OCI-LY7 (cell line): ENCODE measurements around the gene TNFRSF1A. TPM values are rescaled to one million over a fixed set of nuclear protein-coding genes. Genes with fewer than 3 reads are reported as not detected.
A peak's percentile ranks its signal among the peaks of the same experiment; 100 is the strongest.

Source experiments
- BruUV-seq: library from RNA; stranded (reverse); fragments of 400-500 nt; replicated peaks from 2 replicates; lab custom pipeline; 2021; lab: Mats Ljungman, UMichigan
- CTCF ChIA-PET: fragments of 300-600 bp; sonication (Branson Sonifier 250); formaldehyde crosslinking; loops from one replicate; lab custom pipeline; 2022; ENCODE audit warnings: antibody characterized with exemption; ENCODE audit not compliant: unreplicated experiment; lab: Charles Lee
- POLR2A ChIA-PET: fragments of 300-600 bp; sonication (Branson Sonifier 250); formaldehyde crosslinking; loops from one replicate; lab custom pipeline; 2022; ENCODE audit warnings: antibody characterized with exemption; lab: Charles Lee
- DNase-seq: peaks from one replicate; pipeline ENCODE4 v3.0.0-alpha.2; 2015; ENCODE audit warnings: low spot score
- H2AFZ ChIP-seq: fragments of 200-600 bp; sonication (generic), shearing (Covaris generic); 2 replicates; pipeline ENCODE4 v1.6.1; 2014; ENCODE audit warnings: mild to moderate bottlenecking, antibody characterized with exemption, low read length, moderate library complexity
- H3K27ac ChIP-seq: fragments of 200-600 bp; sonication (generic); 2 replicates; pipeline ENCODE4 v1.5.1; 2014; ENCODE audit warnings: mixed run types, low read depth, mild to moderate bottlenecking, moderate library complexity, low read length, inconsistent platforms; ENCODE audit not compliant: poor library complexity, severe bottlenecking
- H3K36me3 ChIP-seq: fragments of 200-600 bp; sonication (generic); 2 replicates; pipeline ENCODE4 v1.6.1; 2014; ENCODE audit warnings: mild to moderate bottlenecking, antibody characterized with exemption, low read length, moderate library complexity, mixed read lengths; ENCODE audit not compliant: insufficient read depth
- H3K4me1 ChIP-seq: fragments of 200-600 bp; sonication (generic); 2 replicates; pipeline ENCODE4 v1.5.1; 2014; ENCODE audit warnings: mild to moderate bottlenecking, low read length; ENCODE audit not compliant: insufficient read depth, poor library complexity, severe bottlenecking
- H3K4me2 ChIP-seq: fragments of 200-600 bp; sonication (generic); 2 replicates; pipeline ENCODE4 v1.6.1; 2014; ENCODE audit warnings: mild to moderate bottlenecking, low read length
- H3K4me3 ChIP-seq: fragments of 200-600 bp; sonication (generic); 2 replicates; pipeline ENCODE4 v1.5.1; 2014; ENCODE audit warnings: mild to moderate bottlenecking, low read depth, low read length; ENCODE audit not compliant: poor library complexity, severe bottlenecking
- H3K79me2 ChIP-seq: fragments of 200-600 bp; sonication (generic); 2 replicates; pipeline ENCODE4 v1.6.1; 2016; ENCODE audit warnings: low read depth, mild to moderate bottlenecking, low read length, moderate library complexity, mixed read lengths; ENCODE audit not compliant: insufficient read depth
- H3K9me2 ChIP-seq: fragments of 200-600 bp; sonication (generic); 2 replicates; pipeline ENCODE4 v1.6.1; 2016; ENCODE audit warnings: mild to moderate bottlenecking, low read length, mixed read lengths; ENCODE audit not compliant: insufficient read depth
- H3K9me3 ChIP-seq: fragments of 200-600 bp; sonication (generic); 2 replicates; pipeline ENCODE4 v1.6.1; 2014; ENCODE audit warnings: mild to moderate bottlenecking, mixed run types, low read length, mixed read lengths
- H4K20me1 ChIP-seq: fragments of 200-600 bp; sonication (generic); 2 replicates; pipeline ENCODE4 v1.6.1; 2014; ENCODE audit warnings: mild to moderate bottlenecking, antibody characterized with exemption, low read length, moderate library complexity, mixed read lengths; ENCODE audit not compliant: insufficient read depth
- CTCF ChIP-seq: fragments of 200-600 bp; sonication (generic); conservative IDR thresholded peaks from 2 replicates; pipeline ENCODE4 v1.5.1; 2014; ENCODE audit warnings: mild to moderate bottlenecking, antibody characterized with exemption, low read length, moderate library complexity, mixed read lengths
- EZH2phosphoT487 ChIP-seq: fragments of 200-600 bp; sonication (generic); IDR thresholded peaks from 2 replicates; pipeline ENCODE4 v1.6.1; 2018; ENCODE audit warnings: low read depth, borderline replicate concordance, mild to moderate bottlenecking, mixed run types, antibody characterized with exemption, low read length, moderate library complexity, mixed read lengths
- intact Hi-C: fragments of 100-400 bp; cut with micrococcal nuclease; formaldehyde crosslinking; loops from one replicate; pipeline ENCODE4 v1.10.0; 2022; ENCODE audit not compliant: unreplicated experiment
- total RNA-seq, 2 experiments: library from RNA; depleted of rRNA in 1 of 2; stranded (reverse); fragments of >200 nt in 1 of 2; shearing (Covaris generic) in 1 of 2; gene quantifications; 2 replicates each; pipeline ENCODE4 v1.2.3, GENCODE V29; 2014 to 2022

The TNFRSF1A gene
- total RNA-seq, 2 experiments from 2014 or later: 37.3 to 50.9 TPM

GRCh38 chr12:6343518-6343917 is 1.6 kb upstream of the TNFRSF1A start:
- no peak for DNase-seq
- Histone ChIP-seq H3K9me3 (no peaks in the 10 kb centered on the region), H3K27ac (no peak overlapping the region), H3K4me1 (peaks cover 67% of the 10 kb centered on the region), H3K79me2 (peaks cover 26% of the 10 kb centered on the region; the same call in 1 of the 2 replicates), H3K9me2 (no peaks in the 10 kb centered on the region), H4K20me1 (no peaks in the 10 kb centered on the region), H2AFZ (0 out of 2 replicates have a peak overlapping the region, but pooled peaks have one; percentile 31), H3K4me3 (no peak overlapping the region), H3K4me2 (no peak overlapping the region), H3K36me3 (no peaks in the 10 kb centered on the region)
- no TSS peak for BruUV-seq
- TF ChIP-seq CTCF (no peak), EZH2phosphoT487 (no peak)
- intact Hi-C loops: no loop called here
- CTCF ChIA-PET: interaction anchor here (0.8 to 1.8 kb wide), 4 partner anchors 9 to 20 kb away, joined by 3 to 5 read pairs (median 3); no protein-coding TSS in a partner anchor
- POLR2A ChIA-PET: interaction anchor here (0.5 to 3.3 kb wide), 5 partner anchors 8 to 77 kb away, joined by 6 to 15 read pairs (median 6); no protein-coding TSS in a partner anchor

- no peaks in the 10 kb centered on the region for H4K20me1 ChIP-seq
- H3K9me2 ChIP-seq: no peaks in the 10 kb centered on the region
- DNase-seq: no peak
- H3K9me3 ChIP-seq: no peaks in the 10 kb centered on the region
- H3K4me3 ChIP-seq: peak overlapping the region; percentile 79
- intact Hi-C loops: no loop called here
- BruUV-seq: no TSS peak
- POLR2A ChIA-PET: interaction anchor here (0.6 to 1.6 kb wide), 7 partner anchors 10 to 189 kb away, joined by 3 to 5 read pairs (median 4); no protein-coding TSS in a partner anchor
- TF ChIP-seq EZH2phosphoT487 (no peak), CTCF (no peak)
- H3K36me3 ChIP-seq: no peaks in the 10 kb centered on the region
- CTCF ChIA-PET: interaction anchor here (0.5 to 1.3 kb wide), 2 partner anchors 22 to 26 kb away, joined by 3 to 4 read pairs; no protein-coding TSS in a partner anchor
- peak overlapping the region; percentile 56 for H3K27ac ChIP-seq
- H3K79me2 ChIP-seq: peaks cover 35% of the 10 kb centered on the region; the same call in 1 of the 2 replicates
- peak overlapping the region; percentile 72 for H2AFZ ChIP-seq
- H3K4me2 ChIP-seq: peak overlapping the region; percentile 85
- peaks cover 73% of the 10 kb centered on the region for H3K4me1 ChIP-seq
Observed at GRCh38 chr12:6342140-6342889, 439 bp upstream of the TNFRSF1A start.
